ENCODE results near the gene PSMB7. TPM values are rescaled to one million over a fixed set of nuclear protein-coding genes. Genes with fewer than 3 reads are reported as not detected.

PSMB7 gene
- total RNA-seq: 111 and 162 TPM in 2 replicates

DNA sequence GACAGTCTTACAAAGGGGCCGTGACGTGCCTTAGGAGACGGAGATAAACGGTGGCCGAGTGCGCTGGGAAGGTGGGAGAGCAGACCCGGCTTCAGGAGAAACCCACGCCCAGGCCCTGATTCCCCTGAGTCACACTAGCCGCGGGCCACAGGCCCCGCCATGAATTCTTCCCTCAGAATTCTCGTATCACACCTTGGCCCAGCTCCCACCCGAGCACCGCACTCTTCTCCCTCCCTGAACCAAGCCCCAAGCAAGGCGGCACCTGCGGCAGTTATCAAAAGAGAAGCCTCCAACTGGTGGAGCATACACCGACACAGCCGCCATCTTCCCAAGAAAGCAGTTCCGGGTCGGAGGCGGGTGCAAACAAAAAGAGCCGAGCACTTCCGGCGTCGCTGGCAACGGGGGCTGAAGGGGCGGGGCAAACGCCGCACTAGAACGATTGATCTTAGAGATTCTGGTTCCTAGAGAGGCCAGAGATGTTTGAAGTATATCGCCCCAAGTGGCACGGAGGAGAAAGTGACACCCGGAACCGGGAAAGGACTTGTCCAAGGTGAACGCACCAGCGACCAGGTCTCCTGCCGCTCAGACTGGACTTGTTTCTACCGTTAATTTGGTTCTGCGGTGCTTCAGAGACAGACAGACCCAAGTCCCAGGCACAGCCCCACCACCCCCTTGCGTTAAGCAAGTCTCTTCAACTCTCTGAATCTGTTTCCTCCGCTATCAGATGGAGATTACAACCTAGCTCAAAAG, at the start of gene PSMB7:
PSMB7 (minus strand) TSS at position 341 of the 750 bp plus-strand sequence; CDS start at position 324, 17 bp downstream.

DNA sequence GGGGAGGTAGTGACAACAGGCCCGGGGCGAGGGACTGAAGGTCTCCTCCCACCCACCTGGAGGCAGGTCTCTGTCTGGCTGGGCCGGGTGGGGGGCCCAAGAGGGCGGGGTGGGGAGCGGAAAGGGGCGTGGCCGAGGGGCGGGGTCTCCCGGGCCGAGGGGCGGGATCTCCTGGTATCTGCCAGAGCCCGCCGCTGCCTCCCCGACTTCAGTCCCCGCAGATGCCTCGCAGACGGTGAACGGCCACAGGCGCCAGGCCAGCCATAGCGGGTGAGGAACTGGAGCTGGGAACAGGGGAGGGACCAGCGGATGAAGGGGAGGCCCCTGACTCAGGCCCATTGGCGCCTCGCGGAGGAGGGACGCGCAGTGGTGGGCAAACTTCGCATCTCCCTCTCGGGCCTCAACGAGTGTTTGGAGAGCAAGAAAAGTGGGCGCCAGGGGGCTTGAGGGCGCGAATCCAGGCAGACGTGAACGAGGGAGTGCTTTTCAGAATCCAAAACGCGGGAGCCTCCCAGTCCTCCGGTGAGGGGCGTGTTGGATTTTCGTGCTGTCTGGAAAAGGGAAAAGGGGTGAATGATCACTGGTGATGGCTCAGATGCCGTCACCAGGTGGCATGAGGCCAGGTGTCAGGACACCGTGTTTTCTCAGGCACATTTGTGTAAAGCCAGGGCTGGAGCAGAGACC, 35.1 kb upstream of the PSMB7 start, which contains the start of gene ADGRD2:
ADGRD2 (plus strand) TSS at position 211 of the 684 bp plus-strand sequence. CDS start 1,216 bp downstream, outside the sequence.

Other genes with a start within 250 kb of the PSMB7 start
- 13.7 and 28.2 TPM in 2 replicates for gene NEK6, start 157.5 kb downstream of the PSMB7 start, total RNA-seq
- gene ADGRD2, start 35.0 kb upstream of the PSMB7 start, total RNA-seq: not detected in 2 replicates
- not detected in 2 replicates for gene NR5A1, start 92.0 kb upstream of the PSMB7 start, total RNA-seq